HepG2 (cell line): Measurements from ENCODE around the gene ZNF687. TPM values are rescaled to one million over a fixed set of nuclear protein-coding genes. Genes with fewer than 3 reads are reported as not detected.

Experiments
- AGO2 ChIP-seq: fragments of 200-400 bp; formaldehyde crosslinking; optimal IDR thresholded peaks from 2 replicates; pipeline ENCODE3; 2017; ENCODE audit warnings: mild to moderate bottlenecking, low read depth, low read length, moderate library complexity
- CBX5 ChIP-seq: sonication (generic); formaldehyde crosslinking; IDR thresholded peaks from 2 replicates; pipeline ENCODE4 v1.4.0; 2020; ENCODE audit warnings: missing genetic modification reagents, borderline replicate concordance
- DPF2 ChIP-seq: sonication (generic); formaldehyde crosslinking; IDR thresholded peaks from 2 replicates; pipeline ENCODE4 v1.4.0; 2020; ENCODE audit warnings: mild to moderate bottlenecking, low read depth, missing genetic modification reagents, borderline replicate concordance
- HIVEP1 ChIP-seq: sonication (generic); formaldehyde crosslinking; IDR thresholded peaks from 2 replicates; pipeline ENCODE4 v1.4.0; 2020; ENCODE audit warnings: mild to moderate bottlenecking, missing genetic modification reagents
- MEIS2 ChIP-seq: sonication (generic); formaldehyde crosslinking; IDR thresholded peaks from 2 replicates; pipeline ENCODE4 v1.9.0; 2021; ENCODE audit warnings: mild to moderate bottlenecking, missing genetic modification reagents
- MTA3 ChIP-seq: sonication (generic); formaldehyde crosslinking; IDR thresholded peaks from 2 replicates; pipeline ENCODE4 v1.4.0; 2020; ENCODE audit warnings: missing genetic modification reagents
- NCOA2 ChIP-seq: sonication (generic); formaldehyde crosslinking; IDR thresholded peaks from 2 replicates; pipeline ENCODE4 v1.8.0; 2022; ENCODE audit warnings: inconsistent platforms
- NR2F2 ChIP-seq: IDR thresholded peaks from 2 replicates; pipeline ENCODE4 v1.6.1; 2012; ENCODE audit warnings: low read depth, inconsistent platforms, borderline replicate concordance
- RAD21 ChIP-seq: fragments of 450-650 bp; formaldehyde crosslinking; IDR thresholded peaks from 2 replicates; pipeline ENCODE4 v1.5.0; 2020; ENCODE audit warnings: mild to moderate bottlenecking
- RARA ChIP-seq: IDR thresholded peaks from 2 replicates; pipeline ENCODE4 v1.6.1; 2016; ENCODE audit warnings: missing genetic modification reagents, missing compliant biosample characterization
- REPIN1 ChIP-seq: sonication (generic); formaldehyde crosslinking; IDR thresholded peaks from 2 replicates; pipeline ENCODE4 v1.8.0; 2022; ENCODE audit warnings: missing genetic modification reagents, low read depth, mild to moderate bottlenecking, borderline replicate concordance
- RXRA ChIP-seq: sonication (generic); formaldehyde crosslinking; IDR thresholded peaks from 2 replicates; pipeline ENCODE4 v1.5.1; 2020; ENCODE audit warnings: missing genetic modification reagents
- ZFP36L1 ChIP-seq: sonication (generic); formaldehyde crosslinking; IDR thresholded peaks from 2 replicates; pipeline ENCODE4 v1.8.0; 2022; ENCODE audit warnings: mild to moderate bottlenecking, missing genetic modification reagents, moderate library complexity
- ZFY ChIP-seq: sonication (generic); formaldehyde crosslinking; IDR thresholded peaks from 2 replicates; pipeline ENCODE4 v1.4.0; 2020; ENCODE audit warnings: missing genetic modification reagents
- ZNF350 ChIP-seq: sonication (generic); formaldehyde crosslinking; IDR thresholded peaks from 2 replicates; pipeline ENCODE4 v1.4.0; 2020; ENCODE audit warnings: mild to moderate bottlenecking, low read depth, missing genetic modification reagents, borderline replicate concordance
- ZNF431 ChIP-seq: sonication (generic); formaldehyde crosslinking; IDR thresholded peaks from 2 replicates; pipeline ENCODE4 v1.9.0; 2022; ENCODE audit warnings: missing genetic modification reagents, low read depth, mild to moderate bottlenecking, borderline replicate concordance
- ZNF501 ChIP-seq: sonication (generic); formaldehyde crosslinking; IDR thresholded peaks from 2 replicates; pipeline ENCODE4 v1.5.1; 2020; ENCODE audit warnings: mild to moderate bottlenecking, moderate library complexity, missing genetic modification reagents
- ZNF660 ChIP-seq: sonication (generic); formaldehyde crosslinking; IDR thresholded peaks from 2 replicates; pipeline ENCODE4 v1.5.1; 2020; ENCODE audit warnings: mild to moderate bottlenecking, low read depth, missing genetic modification reagents, borderline replicate concordance
- ZNF792 ChIP-seq: IDR thresholded peaks from 2 replicates; pipeline ENCODE4 v1.6.1; 2016
- polyA plus RNA-seq, 8 experiments: library from polyadenylated mRNA; depleted of rRNA in 3 of 8; stranded (reverse) in 7 of 8; unstranded in 1 of 8; fragments of >200 nt; fragmentation: Illumina TruSeq in 4 of 8; extraction: Trizol in 4 of 8; gene quantifications; 2 replicates each; pipeline versions ENCODE4 v1.2.1 to v1.2.3, GENCODE V29; 2011 to 2016; ENCODE audit warnings: low read depth in 4 of 8, missing spikeins in 1 of 8, mixed read lengths in 1 of 8; ENCODE audit not compliant: insufficient read depth in 1 of 8
- total RNA-seq, 5 experiments: library from RNA; depleted of rRNA; stranded (reverse); fragments of >200 nt; fragmentation: Illumina TruSeq; extraction: Trizol; gene quantifications; 2 replicates each; pipeline ENCODE4 v1.2.3, GENCODE V29; 2016; ENCODE audit warnings: low read depth in 1 of 5
- TF ChIP-seq, protein P1 (sequence below): sonication (generic); formaldehyde crosslinking; conservative IDR thresholded peaks from 2 replicates; pipeline ENCODE4 v1.4.0; 2020; ENCODE audit warnings: missing genetic modification reagents
- TF ChIP-seq, protein P2 (sequence below): sonication (generic); formaldehyde crosslinking; IDR thresholded peaks from 2 replicates; pipeline ENCODE4 v1.8.1; 2023; ENCODE audit warnings: mild to moderate bottlenecking, missing genetic modification reagents
- TF ChIP-seq, protein P3 (sequence below): sonication (generic); formaldehyde crosslinking; IDR thresholded peaks from 2 replicates; pipeline ENCODE4 v1.4.0; 2020; ENCODE audit warnings: missing genetic modification reagents

Gene ZNF687
- total and polyA plus RNA-seq, 2 of the 13 experiments (the other 11 are each of a cell fraction or from before 2014, with no cell fraction given): 14.1 to 16.5 TPM

DNA sequence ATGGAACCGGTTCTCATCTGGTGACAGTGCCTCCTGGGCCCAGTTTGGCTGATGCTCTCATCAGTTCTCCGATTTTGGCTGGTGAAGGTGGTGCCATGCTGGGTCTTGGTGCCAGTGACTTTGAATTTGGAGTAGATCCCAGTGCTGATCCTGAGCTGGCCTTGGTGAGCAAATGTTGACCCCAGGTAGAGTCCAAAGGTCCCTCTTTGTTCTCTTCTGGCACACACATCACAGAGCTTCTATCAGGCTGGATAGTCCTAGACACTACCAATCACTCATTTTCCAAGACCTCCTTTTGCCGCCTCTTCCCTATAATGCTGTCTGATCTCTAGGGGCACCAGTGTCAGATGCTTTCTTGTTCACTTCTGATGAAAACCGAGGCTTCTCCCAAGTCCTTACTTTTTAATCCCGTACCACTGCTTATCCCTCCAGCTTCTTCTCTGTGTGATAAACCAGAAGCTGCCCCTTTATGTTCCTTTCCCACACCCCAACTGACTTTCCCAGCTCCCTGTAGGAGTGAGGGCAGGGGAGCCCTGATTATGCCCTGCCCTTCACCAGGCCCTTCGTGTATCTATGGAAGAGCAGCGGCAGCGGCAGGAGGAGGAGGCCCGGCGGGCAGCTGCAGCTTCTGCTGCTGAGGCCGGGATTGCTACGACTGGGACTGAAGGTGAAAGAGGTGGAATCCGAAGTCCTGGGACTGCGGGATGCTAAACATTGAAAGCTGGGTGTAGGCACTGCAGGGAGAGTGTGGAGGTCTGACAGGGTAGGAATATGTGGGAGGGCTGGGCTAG, 16.5 kb upstream of the ZNF687 start (continued):
- TF ChIP-seq MEIS2 (CRISPR knock-in tag) (0 out of 2 replicates have a peak, but pooled peaks have one; percentile 41), ZFY (CRISPR knock-in tag) (no peak; the same call in 1 of the 2 replicates), RARA (CRISPR knock-in tag) (peak; percentile 87), NR2F2 (peak; percentile 41; the same call in 1 of the 2 replicates), ZNF350 (CRISPR knock-in tag) (0 out of 2 replicates have a peak, but pooled peaks have one; percentile 32), HIVEP1 (CRISPR knock-in tag) (no peak), RXRA (CRISPR knock-in tag) (peak; percentile 43; the same call in 1 of the 2 replicates), ZNF431 (no peak), DPF2 (CRISPR knock-in tag) (0 out of 2 replicates have a peak, but pooled peaks have one; percentile 38), ZNF792 (0 out of 2 replicates have a peak, but pooled peaks have one; percentile 28), ZNF501 (CRISPR knock-in tag) (0 out of 2 replicates have a peak, but pooled peaks have one; percentile 29), REPIN1 (CRISPR knock-in tag) (no peak), ZFP36L1 (CRISPR knock-in tag) (0 out of 2 replicates have a peak, but pooled peaks have one; percentile 25), AGO2 (no peak), ZNF660 (CRISPR knock-in tag) (no peak), RAD21 (CRISPR knock-in tag) (no peak), MTA3 (CRISPR knock-in tag) (no peak), CBX5 (CRISPR knock-in tag) (no peak), NCOA2 (CRISPR knock-in tag) (0 out of 2 replicates have a peak, but pooled peaks have one; percentile 27)
- TF ChIP-seq, protein P1, sequence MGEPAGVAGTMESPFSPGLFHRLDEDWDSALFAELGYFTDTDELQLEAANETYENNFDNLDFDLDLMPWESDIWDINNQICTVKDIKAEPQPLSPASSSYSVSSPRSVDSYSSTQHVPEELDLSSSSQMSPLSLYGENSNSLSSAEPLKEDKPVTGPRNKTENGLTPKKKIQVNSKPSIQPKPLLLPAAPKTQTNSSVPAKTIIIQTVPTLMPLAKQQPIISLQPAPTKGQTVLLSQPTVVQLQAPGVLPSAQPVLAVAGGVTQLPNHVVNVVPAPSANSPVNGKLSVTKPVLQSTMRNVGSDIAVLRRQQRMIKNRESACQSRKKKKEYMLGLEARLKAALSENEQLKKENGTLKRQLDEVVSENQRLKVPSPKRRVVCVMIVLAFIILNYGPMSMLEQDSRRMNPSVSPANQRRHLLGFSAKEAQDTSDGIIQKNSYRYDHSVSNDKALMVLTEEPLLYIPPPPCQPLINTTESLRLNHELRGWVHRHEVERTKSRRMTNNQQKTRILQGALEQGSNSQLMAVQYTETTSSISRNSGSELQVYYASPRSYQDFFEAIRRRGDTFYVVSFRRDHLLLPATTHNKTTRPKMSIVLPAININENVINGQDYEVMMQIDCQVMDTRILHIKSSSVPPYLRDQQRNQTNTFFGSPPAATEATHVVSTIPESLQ (CRISPR knock-in tag): no peak
- TF ChIP-seq, protein P2, sequence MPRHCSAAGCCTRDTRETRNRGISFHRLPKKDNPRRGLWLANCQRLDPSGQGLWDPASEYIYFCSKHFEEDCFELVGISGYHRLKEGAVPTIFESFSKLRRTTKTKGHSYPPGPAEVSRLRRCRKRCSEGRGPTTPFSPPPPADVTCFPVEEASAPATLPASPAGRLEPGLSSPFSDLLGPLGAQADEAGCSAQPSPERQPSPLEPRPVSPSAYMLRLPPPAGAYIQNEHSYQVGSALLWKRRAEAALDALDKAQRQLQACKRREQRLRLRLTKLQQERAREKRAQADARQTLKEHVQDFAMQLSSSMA (CRISPR knock-in tag): 0 out of 2 replicates have a peak, but pooled peaks have one; percentile 38
- TF ChIP-seq, protein P3, sequence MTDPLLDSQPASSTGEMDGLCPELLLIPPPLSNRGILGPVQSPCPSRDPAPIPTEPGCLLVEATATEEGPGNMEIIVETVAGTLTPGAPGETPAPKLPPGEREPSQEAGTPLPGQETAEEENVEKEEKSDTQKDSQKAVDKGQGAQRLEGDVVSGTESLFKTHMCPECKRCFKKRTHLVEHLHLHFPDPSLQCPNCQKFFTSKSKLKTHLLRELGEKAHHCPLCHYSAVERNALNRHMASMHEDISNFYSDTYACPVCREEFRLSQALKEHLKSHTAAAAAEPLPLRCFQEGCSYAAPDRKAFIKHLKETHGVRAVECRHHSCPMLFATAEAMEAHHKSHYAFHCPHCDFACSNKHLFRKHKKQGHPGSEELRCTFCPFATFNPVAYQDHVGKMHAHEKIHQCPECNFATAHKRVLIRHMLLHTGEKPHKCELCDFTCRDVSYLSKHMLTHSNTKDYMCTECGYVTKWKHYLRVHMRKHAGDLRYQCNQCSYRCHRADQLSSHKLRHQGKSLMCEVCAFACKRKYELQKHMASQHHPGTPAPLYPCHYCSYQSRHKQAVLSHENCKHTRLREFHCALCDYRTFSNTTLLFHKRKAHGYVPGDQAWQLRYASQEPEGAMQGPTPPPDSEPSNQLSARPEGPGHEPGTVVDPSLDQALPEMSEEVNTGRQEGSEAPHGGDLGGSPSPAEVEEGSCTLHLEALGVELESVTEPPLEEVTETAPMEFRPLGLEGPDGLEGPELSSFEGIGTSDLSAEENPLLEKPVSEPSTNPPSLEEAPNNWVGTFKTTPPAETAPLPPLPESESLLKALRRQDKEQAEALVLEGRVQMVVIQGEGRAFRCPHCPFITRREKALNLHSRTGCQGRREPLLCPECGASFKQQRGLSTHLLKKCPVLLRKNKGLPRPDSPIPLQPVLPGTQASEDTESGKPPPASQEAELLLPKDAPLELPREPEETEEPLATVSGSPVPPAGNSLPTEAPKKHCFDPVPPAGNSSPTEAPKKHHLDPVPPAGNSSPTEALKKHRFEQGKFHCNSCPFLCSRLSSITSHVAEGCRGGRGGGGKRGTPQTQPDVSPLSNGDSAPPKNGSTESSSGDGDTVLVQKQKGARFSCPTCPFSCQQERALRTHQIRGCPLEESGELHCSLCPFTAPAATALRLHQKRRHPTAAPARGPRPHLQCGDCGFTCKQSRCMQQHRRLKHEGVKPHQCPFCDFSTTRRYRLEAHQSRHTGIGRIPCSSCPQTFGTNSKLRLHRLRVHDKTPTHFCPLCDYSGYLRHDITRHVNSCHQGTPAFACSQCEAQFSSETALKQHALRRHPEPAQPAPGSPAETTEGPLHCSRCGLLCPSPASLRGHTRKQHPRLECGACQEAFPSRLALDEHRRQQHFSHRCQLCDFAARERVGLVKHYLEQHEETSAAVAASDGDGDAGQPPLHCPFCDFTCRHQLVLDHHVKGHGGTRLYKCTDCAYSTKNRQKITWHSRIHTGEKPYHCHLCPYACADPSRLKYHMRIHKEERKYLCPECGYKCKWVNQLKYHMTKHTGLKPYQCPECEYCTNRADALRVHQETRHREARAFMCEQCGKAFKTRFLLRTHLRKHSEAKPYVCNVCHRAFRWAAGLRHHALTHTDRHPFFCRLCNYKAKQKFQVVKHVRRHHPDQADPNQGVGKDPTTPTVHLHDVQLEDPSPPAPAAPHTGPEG (CRISPR knock-in tag): no peak
